ENCODE data around the gene GINS1.
A peak's percentile ranks its signal among the peaks of the same experiment; 100 is the strongest.

GINS1 gene

GRCh38 chr20:25444556-25444955 is 37.1 kb downstream of the GINS1 start:
- DNase-seq = no peak
- intact Hi-C loops (cut with DNase I) = loop anchor here (10.0 kb wide), 1 partner anchor 60 kb away; no protein-coding TSS in a partner anchor

DNA sequence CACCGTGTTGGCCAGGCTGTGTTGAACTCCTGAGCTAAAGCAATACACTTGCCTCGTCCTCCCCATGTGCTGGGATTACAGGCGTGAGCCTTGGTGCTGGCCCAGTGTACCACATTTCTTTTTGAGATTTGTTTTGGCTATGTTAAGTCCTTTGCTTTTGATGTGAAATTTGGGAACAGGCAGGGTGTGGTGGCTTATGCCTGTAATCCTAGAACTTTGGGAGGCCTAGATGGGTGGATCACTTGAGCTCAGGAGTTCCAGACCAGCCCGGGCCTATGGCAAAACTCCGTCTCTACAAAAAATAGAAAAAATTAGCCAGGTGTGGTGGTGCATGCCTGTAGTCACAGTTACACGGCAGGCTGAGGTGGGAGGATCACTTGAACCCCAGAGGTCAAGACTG is 40.2 kb downstream of the GINS1 start:
- intact Hi-C loops (cut with DNase I) = loop anchor here (10.0 kb wide), 1 partner anchor 57 kb away; no protein-coding TSS in a partner anchor
- DNase-seq = no peak

DNA sequence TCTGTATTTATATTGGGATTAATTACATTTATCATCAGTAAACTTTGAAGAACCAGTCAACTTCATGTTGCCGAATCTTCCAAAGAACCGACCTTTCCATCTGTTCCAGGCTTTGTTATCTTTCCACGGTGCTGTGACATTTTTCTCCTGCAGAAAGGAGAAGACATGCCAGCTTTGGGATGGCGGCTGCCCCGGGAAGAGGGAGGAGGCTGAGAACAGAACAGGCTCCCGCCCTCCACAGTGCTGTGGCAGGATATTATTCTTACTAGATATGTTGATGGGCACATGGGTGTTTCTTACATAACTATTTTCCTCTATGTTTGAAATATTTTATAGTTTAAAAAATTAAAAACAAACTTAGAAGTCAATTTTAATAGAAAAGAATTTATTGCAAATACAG is 44.9 kb downstream of the GINS1 start:
- DNase-seq = no peak
- intact Hi-C loops (cut with DNase I) = no loop called here

- DNase-seq = no peak
- intact Hi-C loops (cut with DNase I) = no loop called here
Observed at GRCh38 chr20:25453035-25453810, 45.8 kb downstream of the GINS1 start.

GRCh38 chr20:25454153-25454900 is 46.9 kb downstream of the GINS1 start:
- intact Hi-C loops (cut with DNase I) = no loop called here
- no peak for DNase-seq

GRCh38 chr20:25457886-25458680 is 50.6 kb downstream of the GINS1 start:
- peak in 1 of 10 donors; percentile 78 for DNase-seq
- intact Hi-C loops (cut with DNase I) = no loop called here

GRCh38 chr20:25459111-25459830 is 51.8 kb downstream of the GINS1 start:
- intact Hi-C loops (cut with DNase I) = no loop called here
- DNase-seq = no peak

DNA sequence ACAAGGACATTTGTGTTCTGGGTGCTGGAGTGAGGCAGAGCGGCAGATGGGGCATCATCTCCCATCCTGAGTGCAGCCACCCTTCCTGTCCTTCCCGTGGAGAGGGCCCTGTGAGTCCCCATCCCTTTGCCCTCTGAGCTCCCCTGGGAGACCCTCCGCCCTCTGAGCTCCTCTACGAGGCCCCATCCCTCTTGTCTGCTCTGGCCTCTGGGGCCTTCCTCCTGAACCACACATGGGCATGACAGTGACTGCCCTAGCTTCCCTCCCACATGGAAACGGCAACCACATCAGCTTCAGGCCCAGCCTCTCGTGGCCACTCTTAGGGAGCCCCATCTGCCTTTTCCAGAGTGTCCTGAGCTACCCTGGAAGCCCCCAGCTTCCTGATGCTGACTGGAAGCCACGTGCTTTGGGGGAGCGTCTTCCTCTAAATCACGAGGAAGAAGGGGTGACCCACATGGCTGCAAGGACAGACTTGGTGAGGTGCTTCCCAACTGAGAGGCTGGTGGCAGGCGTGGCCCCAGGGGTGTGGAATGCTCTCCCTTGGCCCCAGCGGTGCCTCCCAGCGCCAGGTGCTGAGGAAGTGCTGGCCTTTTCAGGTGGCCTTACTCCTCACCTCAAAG is 52.6 kb downstream of the GINS1 start:
- intact Hi-C loops (cut with DNase I) = no loop called here
- DNase-seq = no peak

DNA sequence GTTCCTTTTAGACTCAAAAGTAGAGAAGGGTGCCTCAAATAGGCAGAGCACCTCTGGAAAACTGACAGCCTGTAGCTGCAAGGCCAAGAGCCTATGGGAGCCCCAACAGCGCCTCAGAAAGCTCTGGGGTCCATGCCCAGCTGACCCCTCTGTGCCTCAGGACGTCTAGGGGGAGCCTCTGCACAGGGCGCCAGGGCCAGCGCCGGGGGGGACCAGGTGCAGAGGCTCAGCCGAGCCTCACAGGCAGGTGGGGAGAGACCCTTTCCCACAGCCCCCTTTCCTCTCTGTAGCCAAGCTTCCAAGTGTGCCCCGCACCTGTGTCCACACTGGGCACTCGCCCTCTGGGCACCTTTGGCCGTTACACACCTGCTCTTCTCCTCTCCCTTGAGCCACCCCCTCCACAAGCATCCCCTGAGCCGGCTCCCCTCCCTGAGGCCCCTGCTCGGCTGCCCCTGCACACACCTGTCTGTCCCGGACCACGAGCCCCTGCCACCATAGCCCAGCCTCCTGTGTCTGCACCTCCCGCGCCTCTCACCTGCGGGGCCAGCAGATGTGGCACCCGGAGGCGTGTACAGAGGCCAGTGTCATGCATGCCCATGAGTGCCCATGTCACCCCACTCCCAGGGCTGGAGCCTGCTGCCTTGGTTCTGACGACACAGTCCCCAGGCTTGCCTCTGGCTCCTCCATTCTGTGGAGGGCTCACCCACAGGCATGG is 53.2 kb downstream of the GINS1 start:
- peak in 1 of 10 donors; percentile 80 for DNase-seq
- intact Hi-C loops (cut with DNase I) = no loop called here

DNA sequence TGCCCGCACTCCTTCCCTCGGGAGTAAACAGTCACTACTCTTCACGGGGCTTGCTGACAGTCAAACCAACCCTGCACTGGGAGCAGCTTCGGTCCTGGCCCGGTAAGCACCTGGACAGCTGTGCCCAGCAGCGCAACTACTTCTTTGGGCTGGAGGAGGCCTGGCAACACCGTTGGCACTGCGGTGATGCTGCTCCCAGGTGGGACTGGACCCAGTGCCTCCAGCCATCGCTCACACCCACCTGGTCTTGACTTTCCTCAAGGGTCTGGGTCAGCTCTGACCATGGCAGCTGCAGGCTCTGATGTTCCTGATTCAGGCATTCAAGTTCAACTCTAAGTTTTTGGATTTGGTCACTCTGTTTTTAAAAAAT is 53.8 kb downstream of the GINS1 start:
- intact Hi-C loops (cut with DNase I) = no loop called here
- DNase-seq = no peak

GRCh38 chr20:25461786-25462545 is 54.5 kb downstream of the GINS1 start:
- intact Hi-C loops (cut with DNase I) = no loop called here
- peak in 1 of 10 donors; percentile 82 for DNase-seq

GRCh38 chr20:25464501-25465242 is 57.2 kb downstream of the GINS1 start:
- intact Hi-C loops (cut with DNase I) = no loop called here
- DNase-seq = no peak

DNA sequence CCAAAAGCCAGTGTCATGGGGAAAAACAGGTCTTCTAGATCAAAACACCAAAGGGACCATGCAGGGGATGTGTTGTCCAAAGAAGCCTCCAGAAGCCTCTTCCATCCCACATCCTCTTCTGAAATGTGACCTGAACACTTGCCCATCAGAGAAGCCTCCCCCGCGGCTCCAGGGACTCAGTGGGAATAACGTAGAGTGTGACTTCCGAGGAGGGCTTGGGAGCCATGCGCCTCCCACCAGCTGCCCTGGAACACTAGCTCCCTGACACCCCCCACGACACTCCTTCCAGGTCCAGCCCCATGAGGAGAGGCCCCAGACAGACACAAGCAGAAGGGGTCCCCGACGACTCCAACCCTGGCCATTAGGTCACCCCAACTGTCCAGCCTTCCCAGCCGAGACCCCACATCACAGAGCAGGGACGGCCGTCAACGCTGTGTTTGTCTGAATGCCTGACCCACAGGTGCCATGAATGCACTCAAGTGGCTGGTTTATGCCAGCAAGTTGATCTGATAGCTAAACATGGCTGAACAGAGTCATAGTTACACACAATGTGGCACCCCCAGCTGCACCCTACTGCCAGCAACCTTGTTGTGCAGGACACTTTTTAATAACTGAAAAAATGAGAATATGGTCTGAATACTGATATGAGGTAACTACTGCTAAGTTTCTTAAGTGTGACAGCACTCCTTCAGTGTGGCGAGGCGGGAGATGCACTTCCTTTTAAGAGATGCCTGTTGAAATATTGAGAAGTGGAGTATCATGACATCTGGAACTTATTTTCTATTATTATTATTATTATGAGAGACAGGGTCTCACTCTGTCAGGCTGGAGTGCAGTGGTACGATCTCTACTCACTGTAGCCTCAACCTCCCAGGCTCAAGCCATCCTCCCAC is 58.0 kb downstream of the GINS1 start:
- intact Hi-C loops (cut with DNase I) = no loop called here

DNA sequence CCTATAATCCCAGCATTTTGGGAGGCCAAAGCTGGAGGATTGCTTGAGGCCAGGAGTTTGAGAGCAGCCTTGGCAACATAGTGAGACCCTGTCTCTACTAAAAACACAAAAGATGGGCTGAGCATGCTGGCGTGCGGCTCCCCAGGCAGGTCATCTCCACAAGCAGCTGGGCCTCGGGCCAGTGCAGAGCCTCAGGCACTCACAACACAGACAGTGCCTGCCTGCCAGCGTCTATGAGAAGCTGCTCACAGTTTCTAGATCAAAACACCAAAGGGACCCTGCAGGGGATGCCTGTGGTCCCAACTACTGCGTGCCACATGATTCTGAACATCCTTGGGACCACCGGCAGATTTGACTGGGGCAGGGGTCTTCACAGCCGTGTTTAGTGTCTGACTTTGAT is 59.4 kb downstream of the GINS1 start:
- no peak for DNase-seq
- intact Hi-C loops (cut with DNase I) = no loop called here

More for the DNA sequence above, 58.0 kb downstream of the GINS1 start:
- peak in 1 of 10 donors; percentile 75 for DNase-seq

DNA sequence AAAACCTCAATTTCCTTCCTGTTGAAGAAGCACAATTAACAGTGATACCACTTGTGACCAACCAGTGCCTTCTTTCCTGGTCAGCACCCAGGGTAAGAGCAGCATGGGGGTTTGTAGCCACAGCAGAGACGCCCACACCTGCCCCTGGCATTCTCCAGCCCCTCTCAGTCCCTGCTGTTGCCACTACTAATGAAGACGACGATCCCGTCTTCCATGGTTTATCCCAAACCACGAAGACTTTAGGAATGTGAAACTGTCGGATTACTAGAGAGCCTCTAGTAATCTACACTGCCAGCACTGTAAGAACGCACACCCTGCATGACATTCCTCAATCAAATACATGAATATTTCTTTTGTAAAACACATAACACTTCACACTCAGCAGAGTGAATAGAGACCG is 60.0 kb downstream of the GINS1 start:
- DNase-seq = no peak
- intact Hi-C loops (cut with DNase I) = no loop called here

- DNase-seq = no peak
- intact Hi-C loops (cut with DNase I) = no loop called here
Observed at GRCh38 chr20:25468126-25469075, 60.9 kb downstream of the GINS1 start.

All from posterior cingulate gyrus (tissue), 11 donors.